Left kidney (tissue), 8 donors: ENCODE results near the gene ZNF479. TPM values are rescaled to one million over a fixed set of nuclear protein-coding genes. Genes with fewer than 3 reads are reported as not detected.
"Not testable (repeated sequence)": the region's sequence is repeated elsewhere in the genome, so short reads cannot be mapped to it uniquely, and the experiment has no call there.

ENCODE experiments used
- DNase-seq: peaks from one replicate; pipeline ENCODE4 v3.0.0-alpha.2; 2013
- long read RNA-seq, 8 donors: transcript quantifications; one replicate each; lab custom pipeline, GENCODE V29; 2026
- polyA plus RNA-seq: library from polyadenylated mRNA; unstranded; fragments of 120-200 nt; gene quantifications from one replicate; pipeline ENCODE4 v1.2.1, GENCODE V29; 2013; ENCODE audit not compliant: insufficient read length

ZNF479 gene
- polyA plus RNA-seq, result not detected
- long read RNA-seq, donor 1, result 0 reads
- long read RNA-seq, donor 2, result 0 reads
- long read RNA-seq, donor 3, result 0 reads
- long read RNA-seq, donor 4, result 0 reads
- long read RNA-seq, donor 5, result 0 reads
- long read RNA-seq, donor 6, result 0 reads
- long read RNA-seq, donor 7, result 0 reads
- long read RNA-seq, donor 8, result 0 reads

- DNase-seq, result not testable (repeated sequence)
These were observed at the start of gene ZNF479 for GRCh38 chr7:57132336-57132735. ZNF479 (minus strand) TSS chr7:57132436; CDS start chr7:57132324, 112 bp downstream.

DNA sequence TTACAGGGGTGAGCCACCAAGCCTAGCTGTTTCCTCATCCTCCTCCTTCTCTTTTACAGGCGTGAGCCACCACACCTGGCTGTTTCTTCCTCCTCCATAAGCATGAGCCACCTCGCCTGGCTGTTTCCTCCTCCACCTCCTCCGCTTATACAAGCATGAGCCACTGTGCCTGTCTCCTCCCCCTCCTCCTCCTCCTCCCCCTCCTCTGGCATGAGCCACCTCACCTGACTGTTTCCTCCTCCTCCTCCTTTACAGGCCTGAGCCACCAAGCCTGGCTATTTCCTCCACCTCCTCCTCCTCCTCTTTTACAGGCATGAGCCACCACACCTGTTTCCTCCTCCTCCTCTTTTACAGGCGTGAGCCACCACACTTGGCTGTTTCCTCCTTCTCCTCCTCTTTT, 49.8 kb upstream of the ZNF479 start:
- no peak for DNase-seq

GRCh38 chr7:57181281-57181680, 49.0 kb upstream of the ZNF479 start:
- DNase-seq, result no peak

- no peak for DNase-seq
These were observed 47.7 kb upstream of the ZNF479 start for GRCh38 chr7:57179776-57180415.

DNA sequence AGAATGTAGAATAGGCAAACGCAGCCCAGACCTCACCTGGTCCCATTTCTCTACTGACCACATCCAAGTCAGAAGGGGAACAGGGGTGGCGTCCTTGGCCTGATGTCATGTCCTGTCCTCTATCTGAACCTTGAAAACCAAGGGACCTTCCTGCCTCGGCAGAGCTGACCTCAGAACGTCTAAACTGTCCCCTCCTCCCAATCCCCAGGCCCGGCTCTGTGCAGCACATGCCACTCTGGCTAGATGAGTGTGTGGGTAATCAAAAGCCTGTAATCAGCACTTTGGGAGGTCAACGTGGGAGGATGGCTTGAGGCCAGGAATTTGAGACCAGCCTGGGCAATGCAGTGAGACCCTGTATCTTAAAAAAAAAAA, 46.5 kb upstream of the ZNF479 start:
- no peak for DNase-seq

DNA sequence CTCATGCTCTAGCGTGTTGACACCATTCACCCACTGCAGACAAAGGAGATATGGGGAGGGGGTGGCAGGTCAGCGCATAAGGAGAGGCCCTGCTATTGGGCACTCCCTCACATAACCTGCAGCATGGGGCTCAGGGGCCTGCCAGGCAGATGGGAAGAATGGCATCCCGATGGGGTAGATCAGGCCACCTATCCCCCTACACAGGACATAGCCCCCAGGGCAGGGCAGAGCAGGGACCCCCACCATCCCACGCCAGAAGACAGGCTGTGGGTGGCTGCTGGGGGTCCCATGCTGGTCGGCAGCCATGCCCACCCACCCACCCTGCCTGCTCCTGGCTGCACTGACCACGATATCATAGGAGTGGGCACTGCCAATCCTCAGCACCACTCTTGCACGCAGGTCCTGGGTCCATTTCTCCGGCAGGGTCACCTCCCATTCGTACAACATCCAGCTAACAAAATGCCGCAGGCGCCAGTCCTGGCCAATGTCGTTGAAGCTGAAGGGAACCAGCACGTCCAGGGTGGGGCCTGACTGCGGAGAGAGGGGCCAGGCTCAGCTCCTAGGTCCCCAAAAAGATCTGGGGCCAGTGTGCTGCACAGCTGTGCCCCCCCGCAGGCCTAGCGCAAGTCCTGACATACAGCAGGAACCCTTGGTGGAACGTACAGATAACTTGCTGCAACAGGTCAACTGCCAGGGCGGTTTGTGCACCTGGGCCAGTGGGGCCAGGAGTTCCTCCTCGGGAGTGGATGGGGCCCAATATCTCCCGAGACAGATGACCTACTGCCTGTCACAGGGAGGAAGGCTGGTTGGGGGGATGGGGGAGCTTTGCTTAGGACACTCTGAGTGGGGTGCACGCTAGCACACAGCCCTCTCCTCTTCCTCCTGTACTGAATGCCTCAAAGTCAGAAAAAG, 45.9 kb upstream of the ZNF479 start:
- no peak for DNase-seq

- no peak for DNase-seq
These were observed 44.8 kb upstream of the ZNF479 start for GRCh38 chr7:57176928-57177635.

DNA sequence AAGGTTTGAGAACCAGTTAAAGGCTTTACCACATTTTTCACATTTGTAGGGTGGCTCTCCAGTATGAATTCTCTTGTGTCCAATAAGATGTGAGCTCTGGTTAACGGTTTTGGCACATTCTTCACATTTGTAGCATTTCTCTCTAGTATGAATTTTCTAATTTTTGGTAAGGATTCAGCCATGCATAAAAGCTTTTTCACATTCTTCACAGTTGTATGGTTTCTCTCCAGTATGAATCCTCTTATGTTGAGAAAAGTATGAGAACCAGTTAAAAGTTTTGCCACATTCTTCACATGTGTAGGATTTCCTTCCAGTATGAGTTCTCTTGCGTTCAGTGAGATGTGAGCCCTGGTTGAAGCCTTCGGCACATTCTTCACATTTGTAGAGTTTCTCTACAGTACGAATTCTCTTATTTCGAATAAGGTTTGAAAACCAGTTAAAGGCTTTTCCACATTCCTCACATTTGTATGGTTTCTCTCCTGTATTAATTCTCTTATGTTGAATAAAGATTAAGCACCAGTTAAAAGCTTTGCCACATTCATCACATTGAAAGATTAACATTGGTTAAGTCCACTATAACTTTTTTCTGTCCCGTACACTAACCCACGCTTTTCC, 33.2 kb upstream of the ZNF479 start:
- DNase-seq, result no peak

DNA sequence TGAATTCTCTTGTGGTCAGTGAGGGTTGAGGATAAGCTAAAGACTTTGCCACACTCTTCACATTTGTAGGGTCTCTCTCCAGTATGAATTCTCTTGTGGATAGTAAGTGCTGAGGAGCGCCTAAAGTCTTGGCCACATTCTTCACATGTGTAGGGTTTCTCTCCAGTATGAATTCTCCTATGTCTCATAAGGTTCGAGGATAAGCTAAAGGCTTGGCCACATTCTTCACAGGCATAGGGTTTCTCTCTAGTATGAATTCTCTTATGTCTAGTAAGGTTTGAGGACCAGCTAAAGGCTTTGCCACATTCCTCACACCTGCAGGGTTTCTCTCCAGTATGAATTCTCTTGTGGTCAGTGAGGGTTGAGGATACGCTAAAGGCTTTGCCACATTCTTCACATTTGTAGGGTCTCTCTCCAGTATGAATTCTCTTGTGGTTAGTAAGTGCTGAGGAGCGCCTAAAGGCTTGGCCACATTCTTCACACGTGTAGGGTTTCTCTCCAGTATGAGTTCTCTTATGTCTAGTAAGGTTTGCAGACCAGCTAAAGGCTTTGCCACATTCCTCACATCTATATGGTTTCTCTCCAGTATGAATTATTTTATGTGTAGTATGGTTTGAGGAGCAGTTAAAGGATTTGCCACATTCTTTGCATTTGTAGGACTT, 12.0 kb downstream of the ZNF479 start:
- not testable (repeated sequence) for DNase-seq
